ENCODE results near the gene SIAH1. TPM values are rescaled to one million over a fixed set of nuclear protein-coding genes. Genes with fewer than 3 reads are reported as not detected.

SIAH1 gene
- total RNA-seq (2021) (27.0 to 29.9 TPM (median 28.0 TPM) in 3 replicates), Bru-seq, nascent RNA (percentile 92 among the genes with signal in this experiment)
- long read RNA-seq, experiment 1, transcript SIAH1-202 (1 exons, 3,352 nt), result minor isoform, 5 of 192 reads
- long read RNA-seq, experiment 1, transcript SIAH1-203 (2 exons, 2,147 nt), result major isoform, 181 of 192 reads
- long read RNA-seq, experiment 1, partial matches to known transcripts, result 0 of 192 reads
- long read RNA-seq, experiment 1, other reads (novel, unspliced or antisense), result 6 of 192 reads
- long read RNA-seq, experiment 2, transcript SIAH1-202 (1 exons, 3,352 nt), result minor isoform, 12 of 50 reads
- long read RNA-seq, experiment 2, transcript SIAH1-203 (2 exons, 2,147 nt), result major isoform, 34 of 50 reads
- long read RNA-seq, experiment 2, partial matches to known transcripts, result 0 of 50 reads
- long read RNA-seq, experiment 2, other reads (novel, unspliced or antisense), result 4 of 50 reads
- long read RNA-seq, experiment 3, transcript SIAH1-203 (2 exons, 2,147 nt), result major isoform, 5 of 20 reads
- long read RNA-seq, experiment 3, partial matches to known transcripts, result 0 of 20 reads
- long read RNA-seq, experiment 3, other reads (novel, unspliced or antisense), result 11 of 20 reads

GRCh38 chr16:48385253-48386150 is at the start of gene SIAH1:
Gene SIAH1 (minus strand): TSS chr16:48385413. CDS start chr16:48362428, 22,985 bp downstream.
- POLR2A ChIA-PET, result interaction anchor here (0.6 to 4.1 kb wide), 6 partner anchors 8 to 31 kb away, joined by 3 to 28 read pairs (median 3); no protein-coding TSS in a partner anchor
- H3K4me3 Mint-ChIP-seq, result peak within 1 kb of the TSS; percentile 98
- no peaks in the 10 kb centered on the region for H3K9me3 Mint-ChIP-seq
- H3K36me3 Mint-ChIP-seq, result 0 out of 2 replicates have a peak, but pooled peaks cover 2% of the 10 kb centered on the region
- peak within 1 kb of the TSS; percentile 98 for H3K27ac Mint-ChIP-seq
- CTCF ChIA-PET, result interaction anchor here (0.9 to 1.4 kb wide), 5 partner anchors 16 to 238 kb away, joined by 3 to 9 read pairs (median 5); no protein-coding TSS in a partner anchor
- ATAC-seq (peak; percentile 81), DNase-seq (ENCODE audit: low spot score) (peak; percentile 87)
- no peaks in the 10 kb centered on the region for H3K27me3 Mint-ChIP-seq (ENCODE audit: low read depth)
- peaks cover 38% of the 10 kb centered on the region for H3K4me1 Mint-ChIP-seq
- TF ChIP-seq PREB (CRISPR knock-in tag; IDR thresholded peaks at IDR 0.05; ENCODE audit: borderline replicate concordance), result peak; percentile 78; the same call in 1 of the 2 replicates
- peak; percentile 71; the same call in 1 of the 2 replicates for TF ChIP-seq ESRRA (CRISPR knock-in tag; IDR thresholded peaks at IDR 0.05; ENCODE audit: borderline replicate concordance)
- peak; percentile 95 for TF ChIP-seq MYBL2 (CRISPR knock-in tag; IDR thresholded peaks at IDR 0.05)
- peak; percentile 35; the same call in 1 of the 2 replicates for TF ChIP-seq FOXP1 (CRISPR knock-in tag; IDR thresholded peaks at IDR 0.05; ENCODE audit: borderline replicate concordance)
- TF ChIP-seq USF1 (CRISPR knock-in tag; IDR thresholded peaks at IDR 0.05), result peak; percentile 71; the same call in 1 of the 2 replicates
- no peak for TF ChIP-seq ZNF532 (CRISPR knock-in tag; IDR thresholded peaks at IDR 0.05; ENCODE audit: borderline replicate concordance)
- peak; percentile 91; the same call in 1 of the 2 replicates for TF ChIP-seq MAX (CRISPR knock-in tag; IDR thresholded peaks at IDR 0.05)
- TF ChIP-seq FOXP4 (CRISPR knock-in tag; IDR thresholded peaks at IDR 0.05), result peak; percentile 41; the same call in 1 of the 2 replicates
- 0 out of 2 replicates have a peak, but pooled peaks have one; percentile 45 for TF ChIP-seq ERG (CRISPR knock-in tag; IDR thresholded peaks at IDR 0.05)
- 0 out of 2 replicates have a peak, but pooled peaks have one; percentile 80 for TF ChIP-seq TP53 (CRISPR knock-in tag; IDR thresholded peaks at IDR 0.05)
- no peak for TF ChIP-seq EMX1 (CRISPR knock-in tag; IDR thresholded peaks at IDR 0.05)
- 0 out of 2 replicates have a peak, but pooled peaks have one; percentile 18 for TF ChIP-seq CBFB (CRISPR knock-in tag; IDR thresholded peaks at IDR 0.05; ENCODE audit: low read depth)
- TF ChIP-seq USF2 (CRISPR knock-in tag; IDR thresholded peaks at IDR 0.05), result peak; percentile 66
- TF ChIP-seq IRF1 (CRISPR knock-in tag; IDR thresholded peaks at IDR 0.05), result 0 out of 2 replicates have a peak, but pooled peaks have one; percentile 16
- peak; percentile 60; the same call in 1 of the 2 replicates for TF ChIP-seq ZNF416 (CRISPR knock-in tag; IDR thresholded peaks at IDR 0.05)
- TF ChIP-seq SP1 (CRISPR knock-in tag; conservative IDR thresholded peaks at IDR 0.05), result peak; percentile 47
- TF ChIP-seq ZNF425 (CRISPR knock-in tag; conservative IDR thresholded peaks at IDR 0.05), result no peak
- TF ChIP-seq ETV6 (CRISPR knock-in tag; IDR thresholded peaks at IDR 0.05), result 0 out of 2 replicates have a peak, but pooled peaks have one; percentile 13

Measured in WTC11 (cell line).